ENCODE measurements around the gene RPS6KA6. TPM values are rescaled to one million over a fixed set of nuclear protein-coding genes. Genes with fewer than 3 reads are reported as not detected.

The RPS6KA6 gene
- total and polyA plus RNA-seq, 2 donors (not counting 1 experiment from before 2014, with no cell fraction given): 0.37 to 0.59 TPM

- intact Hi-C loops (cut with micrococcal nuclease): no loop called here
- H3K9me3 Mint-ChIP-seq (ENCODE audit: insufficient read depth): no peaks in the 10 kb centered on the region
- peak overlapping the region; percentile 42 for H3K9ac ChIP-seq (ENCODE audit: low read length)
- peak overlapping the region; percentile 38 for H2AFZ ChIP-seq (ENCODE audit: insufficient read depth, low read depth, low read length, poor library complexity, severe bottlenecking)
- 9% methylated on average over 10 of the region's 28 CpGs for WGBS (ENCODE audit: insufficient coverage)
- H3K4me2 ChIP-seq (replicated peaks; ENCODE audit: low read depth, low read length, poor library complexity, severe bottlenecking): peak overlapping the region; percentile 55
- peaks cover 0 to 3% (median 0%) of the 10 kb centered on the region in 4 experiments for H3K27me3 ChIP-seq (replicated peaks in 1 of 4; ENCODE audit: control extremely low read depth in 1 of 4, control insufficient read depth in 3 of 4, insufficient read depth in 4 of 4, low read length in 3 of 4)
- ATAC-seq (ENCODE audit: low read depth) (no peak), DNase-seq (peak; percentile 11)
- no peaks in the 10 kb centered on the region for H3K79me2 ChIP-seq (ENCODE audit: control insufficient read depth, insufficient read depth, low read length)
- no peaks in the 10 kb centered on the region for H3K9me3 ChIP-seq (ENCODE audit: control extremely low read depth in 1 of 3, control insufficient read depth in 2 of 3, insufficient read depth in 1 of 3, low read length in 2 of 3)
- H3K36me3 ChIP-seq (replicated peaks in 1 of 2; ENCODE audit: control extremely low read depth in 1 of 2, control insufficient read depth in 1 of 2, extremely low read depth in 1 of 2, insufficient read depth in 2 of 2, low read length in 1 of 2): no peaks in the 10 kb centered on the region
- peak overlapping the region in 4 of 5 experiments; percentile 8 to 47 (median 34) for H3K4me3 ChIP-seq (ENCODE audit: control extremely low read depth in 1 of 5, extremely low read depth in 1 of 5, insufficient read depth in 1 of 5, low read depth in 2 of 5, low read length in 4 of 5)
- peaks cover 5% of the 10 kb centered on the region for H3K4me1 Mint-ChIP-seq
- H3K27me3 Mint-ChIP-seq: peaks cover 14% of the 10 kb centered on the region
- POLR2A ChIA-PET: no interaction called here
- no peaks in the 10 kb centered on the region for H3K4me1 ChIP-seq (ENCODE audit: control insufficient read depth in 2 of 2, insufficient read depth in 2 of 2, low read length in 2 of 2)
- peak overlapping the region; percentile 71 for H3K27ac Mint-ChIP-seq
- H3K27ac ChIP-seq (ENCODE audit: low read length in 2 of 2): peak overlapping the region in 1 of 2 donors; percentile 60
- H4K20me1 ChIP-seq (ENCODE audit: control insufficient read depth, insufficient read depth, low read length, poor library complexity, severe bottlenecking): no peaks in the 10 kb centered on the region
- H3K4me3 Mint-ChIP-seq: peak overlapping the region; percentile 72
- TF ChIP-seq CTCF (IDR thresholded peaks at IDR 0.05): no peak
- no peak for TF ChIP-seq EZH2 (IDR thresholded peaks at IDR 0.05; ENCODE audit: borderline replicate concordance, insufficient read depth, low read depth, low read length, poor library complexity, severe bottlenecking)
- CTCF ChIA-PET: no interaction called here
Observed at GRCh38 chrX:84186603-84187532, 1.1 kb downstream of the RPS6KA6 start.

DNA sequence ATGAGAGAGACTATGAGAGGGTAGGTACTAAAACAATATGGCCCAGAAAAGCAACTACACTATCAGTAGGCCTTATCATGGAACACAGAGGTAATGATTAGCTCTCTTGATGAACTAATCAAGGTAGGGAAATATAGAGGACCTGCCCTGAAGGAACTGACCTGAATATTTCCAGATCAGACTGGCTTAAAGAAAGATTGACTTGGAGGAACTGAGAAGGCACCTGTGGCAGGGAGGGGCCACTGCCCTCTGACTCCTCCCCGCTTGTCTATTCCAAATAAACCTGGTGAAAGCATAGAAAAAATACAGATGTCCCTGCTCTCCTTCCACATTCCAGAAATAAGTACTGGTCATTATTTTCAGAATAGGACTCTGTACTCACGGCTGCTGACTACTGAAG, 5.5 kb downstream of the RPS6KA6 start:
- Histone ChIP-seq H4K20me1 (ENCODE audit: control insufficient read depth, insufficient read depth, low read length, poor library complexity, severe bottlenecking) (no peaks in the 10 kb centered on the region), H3K27me3 (replicated peaks in 1 of 4; ENCODE audit: control extremely low read depth in 1 of 4, control insufficient read depth in 3 of 4, insufficient read depth in 4 of 4, low read length in 3 of 4) (peaks cover 0 to 3% (median 0%) of the 10 kb centered on the region in 4 experiments), H3K9ac (ENCODE audit: low read length) (no peak overlapping the region), H3K27ac (ENCODE audit: low read length in 2 of 2) (no peak overlapping the region), H2AFZ (ENCODE audit: insufficient read depth, low read depth, low read length, poor library complexity, severe bottlenecking) (no peak overlapping the region), H3K4me2 (replicated peaks; ENCODE audit: low read depth, low read length, poor library complexity, severe bottlenecking) (no peak overlapping the region), H3K36me3 (replicated peaks in 1 of 2; ENCODE audit: control extremely low read depth in 1 of 2, control insufficient read depth in 1 of 2, extremely low read depth in 1 of 2, insufficient read depth in 2 of 2, low read length in 1 of 2) (no peaks in the 10 kb centered on the region), H3K4me3 (ENCODE audit: control extremely low read depth in 1 of 5, extremely low read depth in 1 of 5, insufficient read depth in 1 of 5, low read depth in 2 of 5, low read length in 4 of 5) (no peak overlapping the region), H3K9me3 (ENCODE audit: control extremely low read depth in 1 of 3, control insufficient read depth in 2 of 3, insufficient read depth in 1 of 3, low read length in 2 of 3) (no peaks in the 10 kb centered on the region), H3K79me2 (ENCODE audit: control insufficient read depth, insufficient read depth, low read length) (no peaks in the 10 kb centered on the region), H3K4me1 (ENCODE audit: control insufficient read depth in 2 of 2, insufficient read depth in 2 of 2, low read length in 2 of 2) (no peaks in the 10 kb centered on the region)
- H3K27ac Mint-ChIP-seq: no peak overlapping the region
- H3K4me3 Mint-ChIP-seq: no peak overlapping the region
- WGBS (ENCODE audit: insufficient coverage): no CpG with 5 or more reads among the region's 2 CpGs
- H3K9me3 Mint-ChIP-seq (ENCODE audit: insufficient read depth): no peaks in the 10 kb centered on the region
- ATAC-seq (ENCODE audit: low read depth) (no peak), DNase-seq (no peak)
- POLR2A ChIA-PET: no interaction called here
- intact Hi-C loops (cut with micrococcal nuclease): no loop called here
- CTCF ChIA-PET: no interaction called here
- TF ChIP-seq CTCF (IDR thresholded peaks at IDR 0.05): no peak
- no peak for TF ChIP-seq EZH2 (IDR thresholded peaks at IDR 0.05; ENCODE audit: borderline replicate concordance, insufficient read depth, low read depth, low read length, poor library complexity, severe bottlenecking)
- peaks cover 5% of the 10 kb centered on the region for H3K27me3 Mint-ChIP-seq
- peaks cover 5% of the 10 kb centered on the region for H3K4me1 Mint-ChIP-seq

Data from B cell (primary cell).